ENCODE results near the gene CLEC17A.
"Not testable (repeated sequence)": the region's sequence is repeated elsewhere in the genome, so short reads cannot be mapped to it uniquely, and the experiment has no call there.

CLEC17A gene

DNA sequence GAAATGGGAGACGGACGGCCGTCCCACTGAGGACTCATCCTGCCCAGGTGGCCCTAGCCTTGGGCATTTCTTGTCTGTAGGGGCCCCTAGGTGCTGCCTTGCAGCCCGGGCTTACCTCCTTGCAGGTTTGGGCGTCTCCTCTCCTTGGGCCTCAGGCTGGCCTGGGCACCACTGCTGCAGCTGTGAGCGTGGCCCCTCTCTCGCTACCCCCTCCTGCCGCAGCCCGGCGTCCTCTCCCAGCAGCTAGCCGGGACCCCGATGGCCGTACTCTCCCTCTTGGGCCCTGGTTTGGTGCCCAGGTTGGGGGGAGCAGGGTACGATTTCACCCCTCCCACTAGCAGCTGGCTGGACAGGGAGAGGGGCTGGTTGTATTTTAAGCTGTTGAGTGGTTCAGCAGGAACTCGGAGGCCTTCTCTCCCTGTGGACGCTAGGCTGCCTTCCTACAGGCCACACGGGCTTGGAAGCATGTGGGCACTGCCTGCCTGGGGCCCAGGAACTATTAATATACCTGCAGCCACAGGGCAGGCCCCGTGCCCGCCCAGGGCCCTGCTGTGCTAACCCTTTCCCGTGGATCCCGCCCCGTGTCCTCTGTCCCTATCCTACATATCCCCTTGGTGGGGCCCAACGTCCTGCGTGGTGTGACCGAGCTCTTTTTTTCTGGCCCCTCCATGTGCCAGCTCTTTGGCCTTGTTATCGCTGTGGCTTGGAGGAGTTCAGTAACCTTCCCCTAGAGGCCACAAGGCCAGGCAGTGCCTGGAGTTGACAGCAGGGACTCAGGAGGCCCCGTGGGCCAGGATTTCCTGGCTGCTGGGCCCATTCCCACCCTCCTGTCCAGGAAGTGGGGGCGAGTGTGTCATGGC lies 22.7 kb upstream of the CLEC17A start:
- DNase-seq = no peak

GRCh38 chr19:14560776-14561108 lies 22.1 kb upstream of the CLEC17A start:
- no peak for DNase-seq

DNA sequence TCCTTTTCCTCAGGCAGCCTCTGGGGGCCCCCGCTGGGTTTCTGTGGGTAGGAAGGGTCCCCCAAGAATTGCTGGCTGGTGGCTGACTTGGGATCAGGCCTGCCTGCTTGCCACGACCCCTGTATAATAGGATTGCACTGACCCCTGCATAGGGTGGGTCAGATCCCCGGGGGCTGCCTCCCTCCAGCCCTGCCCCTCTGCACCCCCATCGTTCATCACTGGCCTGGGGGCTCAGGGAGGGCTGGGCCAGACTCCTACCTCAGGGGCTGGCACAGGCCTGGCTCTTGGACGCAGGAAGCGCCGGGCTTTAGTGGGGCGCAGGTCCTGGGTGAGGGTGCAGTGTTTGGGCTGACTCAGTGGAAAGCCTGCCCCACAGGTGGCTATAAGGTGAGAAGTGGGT lies 21.6 kb upstream of the CLEC17A start:
- no peak for DNase-seq

DNA sequence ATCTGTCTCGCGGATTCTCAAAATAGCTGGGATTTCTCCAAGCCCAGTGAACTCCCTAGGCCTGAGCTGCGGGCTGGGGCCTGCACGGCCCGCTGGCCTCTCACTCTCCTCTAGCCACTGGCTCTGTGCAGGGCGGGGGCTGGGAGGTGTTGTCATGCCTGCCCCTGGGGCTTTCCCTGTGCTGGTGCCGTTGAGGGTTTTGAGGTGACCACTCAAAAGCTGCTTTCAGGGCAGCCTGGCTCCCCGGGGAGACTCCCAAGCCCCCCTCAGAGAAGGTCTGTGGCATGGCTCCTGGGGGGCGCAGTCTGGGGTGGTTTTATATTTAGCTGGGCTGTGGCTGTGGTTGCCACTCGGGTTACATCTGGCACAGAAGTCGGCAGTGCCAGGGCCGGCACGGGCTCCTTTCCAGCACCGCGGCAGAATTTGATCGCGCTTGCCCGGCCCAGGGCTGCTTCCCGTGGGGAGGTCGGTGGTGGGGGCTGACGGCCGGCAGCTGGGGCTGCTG lies 21.0 kb upstream of the CLEC17A start:
- no peak for DNase-seq

DNA sequence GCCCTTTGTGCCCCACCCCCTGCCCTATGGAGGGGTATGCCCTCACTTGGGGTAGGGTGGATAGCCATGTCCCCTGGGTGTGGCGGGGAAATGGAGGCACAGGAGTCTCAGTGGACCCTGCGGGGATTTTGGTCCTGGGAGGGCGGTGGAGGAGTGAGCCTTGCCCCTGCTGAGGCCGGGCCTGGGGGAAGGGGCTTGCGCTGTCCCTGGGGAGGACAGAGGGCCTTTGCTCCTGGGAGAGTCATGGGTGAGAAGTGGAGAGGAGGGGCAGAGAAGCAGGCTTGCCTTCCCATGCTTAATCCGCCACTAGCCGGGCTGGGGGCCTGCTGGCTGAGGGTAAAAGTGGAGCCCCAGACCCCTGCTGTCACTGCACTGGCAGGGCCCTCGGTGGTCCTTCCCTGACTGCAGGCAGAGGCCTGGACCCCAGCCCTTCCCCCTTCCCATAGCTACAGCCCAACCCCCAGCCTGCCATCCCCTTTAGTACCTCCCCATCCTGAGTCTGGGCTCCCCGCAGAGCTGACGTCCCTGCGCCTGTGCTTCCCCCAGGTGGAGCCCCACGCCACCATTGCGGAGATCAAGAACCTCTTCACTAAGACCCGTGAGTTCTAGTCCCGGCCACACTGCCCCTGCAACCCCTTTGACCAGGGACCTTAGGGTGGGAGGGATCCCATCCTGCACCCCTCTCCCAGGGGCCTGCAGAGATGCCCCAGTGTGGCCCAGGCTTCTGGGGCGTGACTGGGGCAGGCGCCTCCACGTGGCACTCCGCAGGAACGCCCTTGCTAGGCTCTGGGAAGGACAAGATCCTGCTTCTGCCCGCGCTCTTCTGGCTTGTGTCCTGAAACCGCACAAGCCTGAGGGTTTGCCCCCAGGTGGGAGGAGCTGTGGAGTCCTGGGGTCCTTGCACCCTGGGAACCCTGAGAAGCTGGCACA lies 20.0 kb upstream of the CLEC17A start:
- DNase-seq = no peak

DNA sequence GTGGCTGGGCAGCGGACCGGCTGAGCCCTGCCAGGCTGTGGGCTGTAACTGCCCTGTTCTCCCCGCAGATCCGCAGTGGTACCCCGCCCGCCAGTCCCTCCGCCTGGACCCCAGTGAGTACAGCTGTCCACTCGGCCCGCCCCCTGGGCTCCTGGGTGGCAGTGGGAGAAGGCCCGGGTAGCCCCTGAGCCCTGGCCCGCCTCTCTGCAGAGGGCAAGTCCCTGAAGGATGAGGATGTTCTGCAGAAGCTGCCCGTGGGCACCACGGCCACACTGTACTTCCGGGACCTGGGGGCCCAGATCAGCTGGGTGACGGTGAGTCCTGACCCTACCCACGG lies 19.3 kb upstream of the CLEC17A start:
- no peak for DNase-seq

DNA sequence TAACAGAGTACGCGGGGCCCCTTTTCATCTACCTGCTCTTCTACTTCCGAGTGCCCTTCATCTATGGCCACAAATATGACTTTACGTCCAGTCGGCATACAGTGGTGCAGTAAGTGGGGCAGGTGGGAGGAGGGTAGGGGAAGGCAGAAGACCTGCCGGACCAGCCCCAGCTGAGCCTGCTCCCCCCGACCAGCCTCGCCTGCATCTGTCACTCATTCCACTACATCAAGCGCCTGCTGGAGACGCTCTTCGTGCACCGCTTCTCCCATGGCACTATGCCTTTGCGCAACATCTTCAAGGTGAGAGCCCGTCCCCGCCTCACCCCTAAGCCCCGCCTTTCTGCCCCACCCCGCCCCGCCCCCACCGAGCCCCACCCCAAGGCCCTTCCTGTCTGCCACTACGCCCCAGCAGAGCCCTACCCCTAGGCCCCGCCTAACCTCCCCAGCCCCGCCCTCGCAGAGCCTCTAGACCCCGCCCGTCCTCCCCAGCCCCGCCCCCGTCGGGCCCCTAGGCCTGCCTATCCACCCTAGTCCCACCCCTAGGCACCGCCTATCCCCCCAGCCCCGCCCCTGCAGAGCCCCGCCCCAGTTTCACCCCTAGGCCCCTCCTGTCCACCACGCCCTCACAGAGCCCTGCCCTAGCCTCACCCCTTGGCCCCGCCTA lies 18.8 kb upstream of the CLEC17A start:
- DNase-seq = peak; percentile 24

DNA sequence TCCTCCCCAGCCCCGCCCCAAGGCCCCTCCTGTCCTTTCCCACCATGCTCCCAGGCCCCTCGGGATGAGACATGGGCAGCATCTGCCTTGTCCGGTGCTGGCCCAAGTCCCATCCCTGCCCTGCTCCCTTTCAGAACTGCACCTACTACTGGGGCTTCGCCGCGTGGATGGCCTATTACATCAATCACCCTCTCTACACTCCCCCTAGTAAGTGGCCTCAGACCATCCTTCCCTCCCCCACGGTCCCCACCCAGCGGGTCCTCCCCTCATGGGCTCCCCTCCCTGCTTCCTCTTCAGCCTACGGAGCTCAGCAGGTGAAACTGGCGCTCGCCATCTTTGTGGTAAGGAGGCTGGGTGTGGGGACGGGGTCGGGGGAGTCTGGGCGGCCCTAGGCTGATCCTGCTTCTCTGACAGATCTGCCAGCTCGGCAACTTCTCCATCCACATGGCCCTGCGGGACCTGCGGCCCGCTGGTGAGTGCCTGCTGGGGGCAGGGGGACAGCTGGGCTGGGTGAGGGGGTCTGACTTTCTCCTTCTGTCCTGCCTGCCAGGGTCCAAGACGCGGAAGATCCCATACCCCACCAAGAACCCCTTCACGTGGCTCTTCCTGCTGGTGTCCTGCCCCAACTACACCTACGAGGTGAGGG lies 18.1 kb upstream of the CLEC17A start:
- DNase-seq = not testable (repeated sequence)

GRCh38 chr19:14565298-14565679 lies 17.6 kb upstream of the CLEC17A start:
- no peak for DNase-seq

DNA sequence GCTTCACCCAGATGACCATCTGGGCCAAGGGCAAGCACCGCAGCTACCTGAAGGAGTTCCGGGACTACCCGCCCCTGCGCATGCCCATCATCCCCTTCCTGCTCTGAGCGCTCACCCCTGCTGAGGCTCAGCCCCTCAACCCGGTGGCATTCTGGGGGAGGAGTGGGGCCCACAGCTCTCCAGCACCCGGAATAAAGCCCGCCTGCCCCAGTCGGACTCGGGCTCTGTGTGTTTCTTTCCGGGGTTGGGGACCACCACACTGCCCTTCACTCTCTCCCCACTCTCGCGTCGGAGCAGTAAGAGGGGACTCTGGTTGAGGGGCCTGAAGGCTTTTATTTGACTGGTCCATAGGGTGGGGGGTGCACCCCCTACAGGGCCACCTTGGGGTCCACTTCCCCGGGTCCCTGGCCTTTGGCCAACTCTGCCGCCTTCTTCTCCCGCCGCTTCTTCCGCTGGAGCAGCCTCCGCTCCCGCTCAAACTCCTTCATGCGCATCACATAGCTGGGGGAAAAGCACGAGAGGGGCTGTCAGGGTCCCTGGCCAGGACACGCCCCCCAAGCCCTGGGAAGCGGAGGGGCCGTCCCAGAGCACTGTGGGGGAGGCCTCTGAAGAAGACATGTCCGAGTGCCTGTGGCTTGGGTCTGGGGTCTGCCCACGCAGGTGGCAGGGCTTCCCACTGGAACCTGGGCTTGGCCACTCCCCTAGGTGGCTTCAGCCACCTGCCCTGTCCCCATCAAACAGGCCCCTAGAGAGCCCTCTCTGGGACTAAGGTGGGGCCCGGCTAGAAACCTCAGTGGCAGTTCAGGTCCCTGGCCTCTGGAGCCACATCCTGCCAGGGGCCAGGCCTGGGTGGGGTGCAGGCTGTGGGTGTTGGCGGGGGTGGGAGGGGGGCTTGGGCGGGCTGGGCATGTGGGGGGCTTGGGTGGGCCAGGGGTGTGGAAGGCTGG lies 16.8 kb upstream of the CLEC17A start:
- no peak for DNase-seq

GRCh38 chr19:14566712-14567077 lies 16.2 kb upstream of the CLEC17A start:
- DNase-seq = no peak

- no peak for DNase-seq
Observed at GRCh38 chr19:14567079-14567478, 15.8 kb upstream of the CLEC17A start.

- DNase-seq = no peak
Observed at GRCh38 chr19:14570864-14571527, 11.9 kb upstream of the CLEC17A start.

GRCh38 chr19:14571695-14572490 lies 11.0 kb upstream of the CLEC17A start, which contains the start of gene NDUFB7:
Gene NDUFB7 (minus strand): TSS chr19:14572066. CDS start chr19:14572000, 66 bp downstream.
- peak; percentile 90 for DNase-seq

- no peak for DNase-seq
Observed at GRCh38 chr19:14575428-14575980, 7.4 kb upstream of the CLEC17A start.

DNA sequence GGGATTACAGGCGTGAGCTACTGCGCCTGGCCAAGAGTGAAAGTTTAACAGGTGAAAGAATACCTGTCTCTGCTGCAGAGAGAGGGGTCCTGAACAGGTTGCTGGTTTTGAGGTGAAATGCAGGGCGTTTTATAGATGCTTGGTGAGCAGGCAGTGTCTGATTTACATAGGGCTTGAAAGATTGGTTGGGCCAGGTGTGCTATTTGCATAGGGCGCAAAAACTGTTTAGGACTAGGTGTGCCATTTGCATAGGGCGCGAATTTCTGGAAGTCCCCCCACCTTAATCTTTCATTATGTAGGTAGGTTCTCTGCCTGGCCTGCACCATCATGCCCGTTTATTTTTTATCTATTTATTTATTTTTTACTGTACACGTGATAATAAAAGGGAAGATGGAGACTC lies 6.5 kb upstream of the CLEC17A start:
- DNase-seq = no peak

- DNase-seq = no peak
Observed at GRCh38 chr19:14577264-14577663, 5.6 kb upstream of the CLEC17A start.

- DNase-seq = no peak
Observed at GRCh38 chr19:14577885-14578427, 4.9 kb upstream of the CLEC17A start.

DNA sequence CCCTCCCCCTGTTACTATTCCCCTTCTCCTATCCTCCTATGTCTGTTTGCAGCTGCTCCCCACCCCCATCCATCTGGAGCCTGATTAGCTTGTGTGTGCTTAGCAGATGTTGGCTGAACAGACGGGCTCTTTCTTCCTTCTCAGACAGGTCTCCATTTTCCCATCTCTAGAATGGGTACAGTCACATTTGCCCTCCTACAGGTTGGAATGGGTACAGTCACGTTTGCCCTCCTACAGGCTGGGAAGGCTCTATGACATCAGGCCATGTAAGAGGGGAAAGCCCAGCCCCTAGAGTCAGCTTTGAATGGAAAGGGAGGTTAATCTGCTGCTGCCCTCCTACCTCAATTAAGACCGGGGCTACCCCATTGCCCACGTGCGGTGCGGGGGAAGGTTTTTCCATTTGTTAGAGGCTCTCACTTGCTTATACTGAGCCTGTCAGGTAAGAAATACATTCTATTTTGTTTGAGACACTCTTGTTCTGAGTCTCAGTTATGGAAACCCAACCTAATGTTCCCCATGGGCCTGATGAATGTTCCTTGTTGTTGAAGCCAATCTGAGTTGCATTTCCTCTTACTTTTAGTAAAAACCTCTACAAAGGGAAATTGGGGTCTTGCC lies 2.2 kb upstream of the CLEC17A start:
- no peak for DNase-seq

All from CD4-positive, alpha-beta T cell treated with Interleukin-6 for 4 hours (primary cell).